NCI-H82 treated with DMSO at 0.1 percent for 48 hours (cell line): ENCODE data around the gene GFRA1.

Source experiments
- DNase-seq: peaks from one replicate; lab custom pipeline; 2025; ENCODE audit not compliant: unreplicated experiment; lab: John Stamatoyannopoulos, UW

GFRA1 gene

DNA sequence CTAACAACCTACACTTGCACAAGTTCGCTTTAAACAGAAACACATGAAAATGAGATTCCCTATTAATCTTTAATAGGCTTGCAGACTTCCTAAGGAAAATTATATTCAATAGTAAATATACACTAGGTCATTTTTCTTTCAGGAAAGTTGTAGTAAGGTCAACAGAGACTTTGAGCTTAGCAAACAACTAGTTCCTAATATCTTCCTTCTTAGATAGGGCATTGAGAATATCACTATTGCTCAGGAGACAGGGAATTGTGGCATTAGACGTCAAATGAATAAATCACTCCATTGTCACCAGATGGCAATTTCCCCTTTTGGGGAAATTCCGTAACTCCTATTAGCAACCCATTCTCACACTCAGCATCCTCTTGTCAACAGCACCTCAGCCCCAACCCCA is 164.9 kb downstream of the GFRA1 start:
- no peak for DNase-seq

DNA sequence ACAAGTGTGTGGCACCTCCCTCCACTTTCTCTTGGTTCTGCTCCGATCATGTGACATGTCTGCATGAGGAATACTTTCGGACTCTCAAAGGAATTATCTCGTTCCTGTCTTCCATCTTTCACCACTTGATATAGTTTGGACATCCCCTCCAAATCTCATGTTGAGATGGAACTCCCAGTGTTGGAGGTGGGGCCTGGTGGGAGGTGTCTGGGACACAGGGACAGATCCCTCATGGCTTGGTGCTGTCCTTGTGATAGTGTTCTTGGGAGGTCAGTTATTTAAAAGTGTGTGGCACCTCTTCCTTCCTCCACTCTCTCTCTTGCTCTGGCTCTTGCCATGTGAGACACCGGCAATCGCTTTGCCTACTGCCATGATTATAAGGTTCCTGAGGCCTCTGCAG is 166.4 kb downstream of the GFRA1 start:
- DNase-seq: no peak

- no peak for DNase-seq
These were observed 167.7 kb downstream of the GFRA1 start for GRCh38 chr10:116105264-116105663.

GRCh38 chr10:116104210-116104932 is 168.6 kb downstream of the GFRA1 start:
- DNase-seq: no peak

- no peak for DNase-seq
These were observed 169.3 kb downstream of the GFRA1 start for GRCh38 chr10:116103668-116104067.

- no peak for DNase-seq
These were observed 171.2 kb downstream of the GFRA1 start for GRCh38 chr10:116101616-116102315.

GRCh38 chr10:116100984-116101383 is 172.0 kb downstream of the GFRA1 start:
- no peak for DNase-seq

GRCh38 chr10:116099023-116099420 is 174.0 kb downstream of the GFRA1 start:
- no peak for DNase-seq

DNA sequence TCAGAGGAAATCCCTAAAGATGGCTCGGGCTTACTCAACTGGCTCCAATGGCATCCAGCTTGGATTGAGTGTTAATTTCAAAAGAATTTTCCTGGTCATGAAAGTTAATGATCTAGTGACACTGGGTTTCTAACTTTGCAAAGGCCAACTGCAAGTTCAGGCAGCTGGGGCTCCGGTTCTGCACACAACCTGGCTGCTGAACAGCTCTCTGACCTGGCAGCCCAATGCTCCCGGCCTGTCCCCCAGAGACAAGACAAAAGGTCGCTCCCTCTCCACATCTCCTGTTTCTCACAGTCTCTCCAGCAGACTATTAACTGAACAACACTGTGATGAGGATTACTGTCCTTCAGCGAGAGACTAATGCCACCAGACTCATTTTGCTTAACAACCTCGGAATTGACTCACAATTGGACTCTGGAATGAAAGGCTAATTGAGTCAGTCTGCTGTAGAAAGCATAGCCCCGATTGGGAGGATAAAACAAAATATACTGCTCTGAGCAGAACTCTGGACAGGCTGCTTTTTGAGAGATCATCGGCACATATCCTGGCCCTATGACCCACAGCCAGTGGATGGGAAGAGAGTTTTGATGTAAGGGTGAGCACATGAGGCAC is 174.5 kb downstream of the GFRA1 start:
- no peak for DNase-seq

DNA sequence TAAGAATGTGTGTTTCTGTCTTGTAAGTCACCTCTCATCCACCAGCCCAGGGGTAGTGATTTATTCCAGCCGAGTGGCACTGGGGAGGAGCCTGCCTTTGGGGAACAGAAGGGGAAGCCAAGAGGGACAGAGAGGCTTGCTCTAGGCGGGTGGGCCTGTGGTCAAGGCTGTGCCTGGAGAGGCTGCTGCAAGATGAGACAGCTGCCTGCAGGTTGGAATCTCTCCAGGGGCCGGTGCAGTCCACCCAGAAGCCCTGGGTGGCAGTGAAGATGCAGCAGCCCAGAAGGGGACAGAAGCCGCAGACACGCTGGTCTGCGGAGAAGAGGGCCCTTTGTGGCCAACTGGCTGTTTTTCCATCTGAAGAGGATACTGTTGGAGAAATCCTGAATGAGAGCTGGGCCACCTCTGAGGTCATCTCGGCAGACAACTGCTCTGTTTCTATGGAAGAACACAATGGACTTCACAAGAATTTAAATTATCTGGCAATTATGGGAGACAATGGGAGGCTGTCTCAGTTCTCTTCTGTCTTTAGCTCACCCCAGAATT is 175.7 kb downstream of the GFRA1 start:
- no peak for DNase-seq

GRCh38 chr10:116096526-116096925 is 176.5 kb downstream of the GFRA1 start:
- DNase-seq: no peak

- no peak for DNase-seq
These were observed 178.7 kb downstream of the GFRA1 start for GRCh38 chr10:116094356-116094755.

GRCh38 chr10:116093031-116093430 is 180.0 kb downstream of the GFRA1 start:
- DNase-seq: no peak

GRCh38 chr10:116088985-116089384 is 184.0 kb downstream of the GFRA1 start:
- no peak for DNase-seq

- no peak for DNase-seq
These were observed 187.7 kb downstream of the GFRA1 start for GRCh38 chr10:116085323-116085722.

- no peak for DNase-seq
These were observed 188.8 kb downstream of the GFRA1 start for GRCh38 chr10:116084161-116084560.

DNA sequence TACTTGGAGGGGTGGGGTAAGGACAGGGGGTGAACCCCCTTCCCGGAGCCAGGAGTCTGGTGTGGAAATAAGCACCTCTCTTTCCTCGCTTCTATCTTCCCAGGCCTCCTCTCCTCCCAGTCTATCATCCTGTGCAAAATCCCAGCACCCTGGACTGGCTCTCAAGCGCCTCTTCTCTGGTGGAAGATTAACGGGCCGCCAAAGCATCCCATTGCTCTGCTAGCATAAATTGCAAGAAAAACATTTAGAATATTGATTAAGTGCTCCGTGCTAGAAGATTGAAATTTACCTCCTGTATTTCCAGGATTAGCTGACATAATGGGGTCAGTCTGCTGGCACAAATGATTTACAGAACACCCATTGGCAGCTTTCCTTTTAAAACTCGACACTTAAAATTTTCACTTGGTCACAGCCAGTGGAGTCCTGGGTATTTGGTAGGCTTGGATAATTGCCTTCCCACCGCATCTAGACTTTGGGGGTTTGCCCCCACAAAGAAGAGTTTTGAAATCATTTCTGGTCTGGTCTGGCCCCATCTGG is 189.7 kb downstream of the GFRA1 start:
- no peak for DNase-seq

- no peak for DNase-seq
These were observed 190.2 kb downstream of the GFRA1 start for GRCh38 chr10:116082762-116083161.

DNA sequence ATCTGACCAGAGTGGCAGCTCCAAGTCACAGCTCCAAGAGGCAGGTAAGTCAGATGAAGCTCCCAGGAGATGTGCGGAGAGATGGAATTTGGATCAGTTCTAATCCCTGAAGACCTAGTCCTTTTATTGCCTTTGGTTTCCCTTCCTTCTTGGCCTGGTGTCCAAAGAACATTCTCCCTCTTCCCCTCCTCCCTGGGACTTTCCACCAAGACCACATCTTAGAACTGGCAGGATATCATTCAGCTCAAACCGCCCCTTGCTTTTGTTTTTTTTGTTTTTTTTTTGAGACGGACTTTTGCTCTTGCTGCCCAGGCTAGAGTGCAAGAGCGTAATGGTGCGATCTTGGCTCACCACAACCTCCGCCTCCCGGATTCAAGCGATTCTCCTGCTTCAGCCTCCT is 190.8 kb downstream of the GFRA1 start:
- DNase-seq: no peak

GRCh38 chr10:116080553-116080952 is 192.5 kb downstream of the GFRA1 start:
- no peak for DNase-seq

DNA sequence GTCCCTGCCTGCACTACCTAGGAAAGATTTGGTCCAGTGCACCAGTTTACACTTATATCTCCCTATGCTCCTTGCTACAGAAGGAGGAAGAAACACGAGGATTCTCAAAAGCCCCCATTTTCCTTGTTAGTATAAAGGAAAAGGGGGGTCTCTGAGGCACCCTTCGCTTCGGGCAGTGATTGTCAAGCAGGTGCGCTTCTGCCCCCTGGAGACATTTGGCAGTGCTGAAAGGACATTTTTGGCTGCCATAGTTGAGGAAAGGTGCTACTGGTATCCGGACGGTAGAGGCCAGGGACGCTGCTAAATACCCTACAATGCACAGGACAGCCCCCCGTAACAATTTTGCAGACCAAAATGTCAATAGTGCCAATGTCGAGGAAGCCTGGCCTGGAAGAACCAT is 193.7 kb downstream of the GFRA1 start:
- no peak for DNase-seq

- no peak for DNase-seq
These were observed 196.4 kb downstream of the GFRA1 start for GRCh38 chr10:116076621-116077020.
